GM12878 (cell line): ENCODE data around the gene THADA.

Source experiments
- RAD21 ChIP-seq: IDR thresholded peaks from 2 replicates; pipeline ENCODE4 v1.6.1; 2011; ENCODE audit warnings: mild to moderate bottlenecking, low read depth, low read length, moderate library complexity; ENCODE audit not compliant: insufficient read depth
- YY1 ChIP-seq: IDR thresholded peaks from 2 replicates; pipeline ENCODE4 v1.6.1; 2011; ENCODE audit warnings: low read depth, mild to moderate bottlenecking, low read length
- TF ChIP-seq, protein P1 (sequence below), 3 experiments: IDR thresholded peaks in 2 of 3; conservative IDR thresholded peaks in 1 of 3; 2 replicates each; pipeline ENCODE4 v1.5.1; 2011; ENCODE audit warnings: low read depth in 3 of 3, low read length in 3 of 3, mild to moderate bottlenecking in 3 of 3, control low read depth in 2 of 3, moderate library complexity in 2 of 3, inconsistent platforms in 1 of 3, mixed read lengths in 1 of 3; ENCODE audit not compliant: control insufficient read depth in 2 of 3, insufficient read depth in 1 of 3; ENCODE audit errors: extremely low read depth in 1 of 3
- TF ChIP-seq, protein P2 (sequence below): IDR thresholded peaks from 2 replicates; pipeline ENCODE4 v1.6.1; 2012; ENCODE audit warnings: low read depth, low read length, improper control_type of control experiment

DNA sequence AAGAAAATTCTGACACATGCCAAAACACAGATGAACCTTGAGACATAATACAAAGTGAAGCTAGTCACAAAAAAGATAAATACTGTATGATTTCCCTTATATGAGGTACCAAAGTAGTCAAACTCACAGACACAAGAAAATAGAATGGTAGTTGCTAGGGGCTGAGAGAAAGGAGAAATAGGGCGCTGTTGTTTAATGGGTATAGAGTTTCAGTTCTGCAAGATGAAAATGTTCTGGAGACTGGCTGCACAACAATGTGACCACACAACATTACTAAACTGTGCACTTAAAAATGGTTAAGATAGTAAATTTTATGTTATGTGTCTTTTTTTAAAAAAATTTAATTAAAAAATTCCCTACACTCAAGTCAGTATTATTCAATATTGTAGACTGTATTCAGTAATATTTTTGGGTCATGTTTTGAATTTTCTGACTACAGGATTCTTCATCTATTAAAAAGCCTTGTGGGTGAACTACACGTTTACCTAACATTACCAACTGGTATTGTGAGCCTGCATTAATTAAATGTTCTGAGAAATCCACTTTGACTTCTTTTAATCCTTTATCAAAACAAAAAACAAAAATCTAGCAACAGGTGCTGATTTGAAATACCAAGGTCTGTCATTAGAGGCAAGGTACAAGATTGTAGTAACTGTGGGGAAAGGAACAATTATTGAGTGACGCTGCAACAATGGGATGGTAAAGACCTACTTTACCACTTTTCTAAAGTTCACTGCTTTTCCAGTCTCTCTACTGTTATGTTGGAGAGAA, 228.6 kb downstream of the THADA start:
- TF ChIP-seq, protein P1, sequence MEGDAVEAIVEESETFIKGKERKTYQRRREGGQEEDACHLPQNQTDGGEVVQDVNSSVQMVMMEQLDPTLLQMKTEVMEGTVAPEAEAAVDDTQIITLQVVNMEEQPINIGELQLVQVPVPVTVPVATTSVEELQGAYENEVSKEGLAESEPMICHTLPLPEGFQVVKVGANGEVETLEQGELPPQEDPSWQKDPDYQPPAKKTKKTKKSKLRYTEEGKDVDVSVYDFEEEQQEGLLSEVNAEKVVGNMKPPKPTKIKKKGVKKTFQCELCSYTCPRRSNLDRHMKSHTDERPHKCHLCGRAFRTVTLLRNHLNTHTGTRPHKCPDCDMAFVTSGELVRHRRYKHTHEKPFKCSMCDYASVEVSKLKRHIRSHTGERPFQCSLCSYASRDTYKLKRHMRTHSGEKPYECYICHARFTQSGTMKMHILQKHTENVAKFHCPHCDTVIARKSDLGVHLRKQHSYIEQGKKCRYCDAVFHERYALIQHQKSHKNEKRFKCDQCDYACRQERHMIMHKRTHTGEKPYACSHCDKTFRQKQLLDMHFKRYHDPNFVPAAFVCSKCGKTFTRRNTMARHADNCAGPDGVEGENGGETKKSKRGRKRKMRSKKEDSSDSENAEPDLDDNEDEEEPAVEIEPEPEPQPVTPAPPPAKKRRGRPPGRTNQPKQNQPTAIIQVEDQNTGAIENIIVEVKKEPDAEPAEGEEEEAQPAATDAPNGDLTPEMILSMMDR (IDR thresholded peaks at IDR 0.05 in 2 of 3, conservative IDR thresholded peaks at IDR 0.05 in 1 of 3; ENCODE audit: control insufficient read depth in 2 of 3, extremely low read depth in 1 of 3, insufficient read depth in 1 of 3, low read depth in 3 of 3, low read length in 3 of 3) = no peak
- TF ChIP-seq YY1 (no peak), RAD21 (no peak)
- TF ChIP-seq, protein P2, sequence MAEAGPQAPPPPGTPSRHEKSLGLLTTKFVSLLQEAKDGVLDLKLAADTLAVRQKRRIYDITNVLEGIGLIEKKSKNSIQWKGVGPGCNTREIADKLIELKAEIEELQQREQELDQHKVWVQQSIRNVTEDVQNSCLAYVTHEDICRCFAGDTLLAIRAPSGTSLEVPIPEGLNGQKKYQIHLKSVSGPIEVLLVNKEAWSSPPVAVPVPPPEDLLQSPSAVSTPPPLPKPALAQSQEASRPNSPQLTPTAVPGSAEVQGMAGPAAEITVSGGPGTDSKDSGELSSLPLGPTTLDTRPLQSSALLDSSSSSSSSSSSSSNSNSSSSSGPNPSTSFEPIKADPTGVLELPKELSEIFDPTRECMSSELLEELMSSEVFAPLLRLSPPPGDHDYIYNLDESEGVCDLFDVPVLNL = no peak
